ENCODE data around the gene PSTPIP2. TPM values are rescaled to one million over a fixed set of nuclear protein-coding genes. Genes with fewer than 3 reads are reported as not detected.

Gene PSTPIP2
- total and polyA plus RNA-seq, 2 of the 13 experiments (the other 11 are each of a cell fraction or from before 2014, with no cell fraction given): 0.25 to 0.27 TPM

DNA sequence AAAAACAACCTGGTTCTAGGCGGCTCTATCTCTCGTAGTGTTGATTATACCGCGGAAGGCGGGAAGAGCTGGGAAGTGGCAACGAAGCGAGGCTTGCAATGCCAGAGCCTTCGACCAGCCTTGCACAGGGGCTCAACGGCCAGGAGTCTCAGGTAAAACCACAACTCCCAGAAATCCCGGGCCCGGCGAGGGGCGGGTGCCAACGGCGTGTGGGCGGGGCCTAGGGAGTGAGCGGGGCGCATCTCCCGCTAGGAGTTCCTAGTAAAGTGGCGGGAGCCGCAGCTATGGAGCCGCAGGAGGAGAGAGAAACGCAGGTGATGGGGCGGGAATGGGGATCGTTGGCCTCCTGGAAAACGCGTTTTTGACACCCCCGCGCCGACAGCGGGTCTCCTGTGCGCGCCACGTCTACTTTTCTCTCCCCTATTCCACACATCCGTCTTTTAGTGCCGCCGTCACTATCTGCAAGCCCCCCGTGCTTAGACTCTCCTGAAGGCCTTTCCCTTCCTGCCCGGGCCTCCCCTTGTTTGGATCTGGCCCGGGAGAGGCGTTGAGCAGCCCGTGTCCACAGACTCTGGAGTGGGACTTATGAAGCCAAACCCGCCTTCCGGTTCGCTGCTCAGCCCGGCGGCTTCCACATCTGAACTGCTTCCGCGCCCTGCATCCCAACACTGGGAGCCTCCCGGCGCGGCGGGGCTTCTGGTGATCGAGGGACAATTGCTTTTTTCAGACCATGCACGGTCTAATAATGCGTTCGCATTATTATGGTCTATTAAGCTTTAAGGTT lies 32.3 kb upstream of the PSTPIP2 start, which contains the start of gene HAUS1 (continued):
- TF ChIP-seq, protein P1, sequence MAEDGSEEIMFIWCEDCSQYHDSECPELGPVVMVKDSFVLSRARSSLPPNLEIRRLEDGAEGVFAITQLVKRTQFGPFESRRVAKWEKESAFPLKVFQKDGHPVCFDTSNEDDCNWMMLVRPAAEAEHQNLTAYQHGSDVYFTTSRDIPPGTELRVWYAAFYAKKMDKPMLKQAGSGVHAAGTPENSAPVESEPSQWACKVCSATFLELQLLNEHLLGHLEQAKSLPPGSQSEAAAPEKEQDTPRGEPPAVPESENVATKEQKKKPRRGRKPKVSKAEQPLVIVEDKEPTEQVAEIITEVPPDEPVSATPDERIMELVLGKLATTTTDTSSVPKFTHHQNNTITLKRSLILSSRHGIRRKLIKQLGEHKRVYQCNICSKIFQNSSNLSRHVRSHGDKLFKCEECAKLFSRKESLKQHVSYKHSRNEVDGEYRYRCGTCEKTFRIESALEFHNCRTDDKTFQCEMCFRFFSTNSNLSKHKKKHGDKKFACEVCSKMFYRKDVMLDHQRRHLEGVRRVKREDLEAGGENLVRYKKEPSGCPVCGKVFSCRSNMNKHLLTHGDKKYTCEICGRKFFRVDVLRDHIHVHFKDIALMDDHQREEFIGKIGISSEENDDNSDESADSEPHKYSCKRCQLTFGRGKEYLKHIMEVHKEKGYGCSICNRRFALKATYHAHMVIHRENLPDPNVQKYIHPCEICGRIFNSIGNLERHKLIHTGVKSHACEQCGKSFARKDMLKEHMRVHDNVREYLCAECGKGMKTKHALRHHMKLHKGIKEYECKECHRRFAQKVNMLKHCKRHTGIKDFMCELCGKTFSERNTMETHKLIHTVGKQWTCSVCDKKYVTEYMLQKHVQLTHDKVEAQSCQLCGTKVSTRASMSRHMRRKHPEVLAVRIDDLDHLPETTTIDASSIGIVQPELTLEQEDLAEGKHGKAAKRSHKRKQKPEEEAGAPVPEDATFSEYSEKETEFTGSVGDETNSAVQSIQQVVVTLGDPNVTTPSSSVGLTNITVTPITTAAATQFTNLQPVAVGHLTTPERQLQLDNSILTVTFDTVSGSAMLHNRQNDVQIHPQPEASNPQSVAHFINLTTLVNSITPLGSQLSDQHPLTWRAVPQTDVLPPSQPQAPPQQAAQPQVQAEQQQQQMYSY (CRISPR knock-in tag; IDR thresholded peaks at IDR 0.05): 0 out of 2 replicates have a peak, but pooled peaks have one; percentile 9
- TF ChIP-seq SSRP1 (CRISPR knock-in tag; IDR thresholded peaks at IDR 0.05): no peak
- no peak for TF ChIP-seq CHD4 (IDR thresholded peaks at IDR 0.05; ENCODE audit: borderline replicate concordance, low read length)
- 0 out of 2 replicates have a peak, but pooled peaks have one; percentile 8 for TF ChIP-seq ZNF614 (CRISPR knock-in tag; IDR thresholded peaks at IDR 0.05; ENCODE audit: borderline replicate concordance)
- TF ChIP-seq, protein P2, sequence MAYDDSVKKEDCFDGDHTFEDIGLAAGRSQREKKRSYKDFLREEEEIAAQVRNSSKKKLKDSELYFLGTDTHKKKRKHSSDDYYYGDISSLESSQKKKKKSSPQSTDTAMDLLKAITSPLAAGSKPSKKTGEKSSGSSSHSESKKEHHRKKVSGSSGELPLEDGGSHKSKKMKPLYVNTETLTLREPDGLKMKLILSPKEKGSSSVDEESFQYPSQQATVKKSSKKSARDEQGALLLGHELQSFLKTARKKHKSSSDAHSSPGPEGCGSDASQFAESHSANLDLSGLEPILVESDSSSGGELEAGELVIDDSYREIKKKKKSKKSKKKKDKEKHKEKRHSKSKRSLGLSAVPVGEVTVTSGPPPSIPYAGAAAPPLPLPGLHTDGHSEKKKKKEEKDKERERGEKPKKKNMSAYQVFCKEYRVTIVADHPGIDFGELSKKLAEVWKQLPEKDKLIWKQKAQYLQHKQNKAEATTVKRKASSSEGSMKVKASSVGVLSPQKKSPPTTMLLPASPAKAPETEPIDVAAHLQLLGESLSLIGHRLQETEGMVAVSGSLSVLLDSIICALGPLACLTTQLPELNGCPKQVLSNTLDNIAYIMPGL (CRISPR knock-in tag; IDR thresholded peaks at IDR 0.05; ENCODE audit: borderline replicate concordance in 1 of 2, low read depth in 1 of 2): peak; percentile 23 to 72; a peak in 1 of 4 replicates
- no peak for TF ChIP-seq ZNF468 (CRISPR knock-in tag; IDR thresholded peaks at IDR 0.05)
- TF ChIP-seq SNRNP70 (IDR thresholded peaks at IDR 0.05; ENCODE audit: low read depth, low read length): no peak
- no peak for TF ChIP-seq ZNF780A (CRISPR knock-in tag; IDR thresholded peaks at IDR 0.05)
- TF ChIP-seq ZNF333 (CRISPR knock-in tag; IDR thresholded peaks at IDR 0.05; ENCODE audit: borderline replicate concordance): peak; percentile 87; the same call in 1 of the 2 replicates
- TF ChIP-seq ZEB1 (IDR thresholded peaks at IDR 0.05; ENCODE audit: insufficient replicate concordance, low read depth): no peak
- TF ChIP-seq, protein P3, sequence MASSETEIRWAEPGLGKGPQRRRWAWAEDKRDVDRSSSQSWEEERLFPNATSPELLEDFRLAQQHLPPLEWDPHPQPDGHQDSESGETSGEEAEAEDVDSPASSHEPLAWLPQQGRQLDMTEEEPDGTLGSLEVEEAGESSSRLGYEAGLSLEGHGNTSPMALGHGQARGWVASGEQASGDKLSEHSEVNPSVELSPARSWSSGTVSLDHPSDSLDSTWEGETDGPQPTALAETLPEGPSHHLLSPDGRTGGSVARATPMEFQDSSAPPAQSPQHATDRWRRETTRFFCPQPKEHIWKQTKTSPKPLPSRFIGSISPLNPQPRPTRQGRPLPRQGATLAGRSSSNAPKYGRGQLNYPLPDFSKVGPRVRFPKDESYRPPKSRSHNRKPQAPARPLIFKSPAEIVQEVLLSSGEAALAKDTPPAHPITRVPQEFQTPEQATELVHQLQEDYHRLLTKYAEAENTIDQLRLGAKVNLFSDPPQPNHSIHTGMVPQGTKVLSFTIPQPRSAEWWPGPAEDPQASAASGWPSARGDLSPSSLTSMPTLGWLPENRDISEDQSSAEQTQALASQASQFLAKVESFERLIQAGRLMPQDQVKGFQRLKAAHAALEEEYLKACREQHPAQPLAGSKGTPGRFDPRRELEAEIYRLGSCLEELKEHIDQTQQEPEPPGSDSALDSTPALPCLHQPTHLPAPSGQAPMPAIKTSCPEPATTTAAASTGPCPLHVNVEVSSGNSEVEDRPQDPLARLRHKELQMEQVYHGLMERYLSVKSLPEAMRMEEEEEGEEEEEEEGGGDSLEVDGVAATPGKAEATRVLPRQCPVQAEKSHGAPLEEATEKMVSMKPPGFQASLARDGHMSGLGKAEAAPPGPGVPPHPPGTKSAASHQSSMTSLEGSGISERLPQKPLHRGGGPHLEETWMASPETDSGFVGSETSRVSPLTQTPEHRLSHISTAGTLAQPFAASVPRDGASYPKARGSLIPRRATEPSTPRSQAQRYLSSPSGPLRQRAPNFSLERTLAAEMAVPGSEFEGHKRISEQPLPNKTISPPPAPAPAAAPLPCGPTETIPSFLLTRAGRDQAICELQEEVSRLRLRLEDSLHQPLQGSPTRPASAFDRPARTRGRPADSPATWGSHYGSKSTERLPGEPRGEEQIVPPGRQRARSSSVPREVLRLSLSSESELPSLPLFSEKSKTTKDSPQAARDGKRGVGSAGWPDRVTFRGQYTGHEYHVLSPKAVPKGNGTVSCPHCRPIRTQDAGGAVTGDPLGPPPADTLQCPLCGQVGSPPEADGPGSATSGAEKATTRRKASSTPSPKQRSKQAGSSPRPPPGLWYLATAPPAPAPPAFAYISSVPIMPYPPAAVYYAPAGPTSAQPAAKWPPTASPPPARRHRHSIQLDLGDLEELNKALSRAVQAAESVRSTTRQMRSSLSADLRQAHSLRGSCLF (CRISPR knock-in tag; IDR thresholded peaks at IDR 0.05; ENCODE audit: borderline replicate concordance): no peak
- TF ChIP-seq, protein P4, sequence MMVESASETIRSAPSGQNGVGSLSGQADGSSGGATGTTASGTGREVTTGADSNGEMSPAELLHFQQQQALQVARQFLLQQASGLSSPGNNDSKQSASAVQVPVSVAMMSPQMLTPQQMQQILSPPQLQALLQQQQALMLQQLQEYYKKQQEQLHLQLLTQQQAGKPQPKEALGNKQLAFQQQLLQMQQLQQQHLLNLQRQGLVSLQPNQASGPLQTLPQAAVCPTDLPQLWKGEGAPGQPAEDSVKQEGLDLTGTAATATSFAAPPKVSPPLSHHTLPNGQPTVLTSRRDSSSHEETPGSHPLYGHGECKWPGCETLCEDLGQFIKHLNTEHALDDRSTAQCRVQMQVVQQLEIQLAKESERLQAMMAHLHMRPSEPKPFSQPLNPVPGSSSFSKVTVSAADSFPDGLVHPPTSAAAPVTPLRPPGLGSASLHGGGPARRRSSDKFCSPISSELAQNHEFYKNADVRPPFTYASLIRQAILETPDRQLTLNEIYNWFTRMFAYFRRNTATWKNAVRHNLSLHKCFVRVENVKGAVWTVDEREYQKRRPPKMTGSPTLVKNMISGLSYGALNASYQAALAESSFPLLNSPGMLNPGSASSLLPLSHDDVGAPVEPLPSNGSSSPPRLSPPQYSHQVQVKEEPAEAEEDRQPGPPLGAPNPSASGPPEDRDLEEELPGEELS (CRISPR knock-in tag; IDR thresholded peaks at IDR 0.05): 0 out of 2 replicates have a peak, but pooled peaks have one; percentile 22
- peak; percentile 66 for TF ChIP-seq ELF1 (CRISPR knock-in tag; IDR thresholded peaks at IDR 0.05)
- TF ChIP-seq KDM5A (IDR thresholded peaks at IDR 0.05; ENCODE audit: borderline replicate concordance, low read length): peak; percentile 61
- TF ChIP-seq ZNF615 (CRISPR knock-in tag; IDR thresholded peaks at IDR 0.05; ENCODE audit: borderline replicate concordance): 0 out of 2 replicates have a peak, but pooled peaks have one; percentile 34

All from HepG2 (cell line).